B cell (primary cell): ENCODE data around the gene UBA1. TPM values are rescaled to one million over a fixed set of nuclear protein-coding genes. Genes with fewer than 3 reads are reported as not detected.

Experiments used
- ATAC-seq: fragments of 200-7000 bp; cut with Tn5 transposase; one replicate; pipeline ENCODE4 v1.10.0; 2021; ENCODE audit warnings: low read depth, mild to moderate bottlenecking, moderate number of reproducible peaks, moderate library complexity
- CTCF ChIA-PET: fragments of 350-600 bp; sonication (Branson Sonifier 250); formaldehyde crosslinking; loops from one replicate; lab custom pipeline; 2021; ENCODE audit warnings: antibody characterized with exemption, inconsistent platforms; lab: Charles Lee
- POLR2A ChIA-PET: fragments of 350-600 bp; sonication (Branson Sonifier 250); formaldehyde crosslinking; loops from one replicate; lab custom pipeline; 2021; ENCODE audit warnings: antibody characterized with exemption; lab: Charles Lee
- DNase-seq: peaks from one replicate; pipeline ENCODE4 v3.0.0; 2013
- H2AFZ ChIP-seq: 2 replicates; pipeline ENCODE4 v1.6.1; 2012; ENCODE audit warnings: mild to moderate bottlenecking, low read depth, low read length; ENCODE audit not compliant: insufficient read depth, poor library complexity, severe bottlenecking
- H3K27ac ChIP-seq, 2 donors: 1 replicate in 1 of 2; 2 replicates in 1 of 2; pipeline ENCODE4 v1.5.1; 2012 to 2013; ENCODE audit warnings: low read length in 2 of 2, mild to moderate bottlenecking in 2 of 2, moderate library complexity in 1 of 2
- H3K27me3 ChIP-seq, 4 experiments: fragments of 200-600 bp in 1 of 4; sonication (generic) in 1 of 4; replicated peaks in 1 of 4; 1 replicate in 2 of 4; 2 replicates in 2 of 4; pipeline versions ENCODE4 v1.6.1 to v1.7.0; 2013 to 2016; ENCODE audit warnings: low read length in 3 of 4, mild to moderate bottlenecking in 2 of 4, mixed read lengths in 1 of 4, moderate library complexity in 1 of 4; ENCODE audit not compliant: insufficient read depth in 4 of 4, control insufficient read depth in 3 of 4; ENCODE audit errors: control extremely low read depth in 1 of 4
- H3K36me3 ChIP-seq, 2 experiments: replicated peaks in 1 of 2; 1 replicate in 1 of 2; 2 replicates in 1 of 2; pipeline versions ENCODE4 v1.6.1 to v1.7.1; 2013; ENCODE audit warnings: low read length in 1 of 2; ENCODE audit not compliant: insufficient read depth in 2 of 2, control insufficient read depth in 1 of 2; ENCODE audit errors: control extremely low read depth in 1 of 2, extremely low read depth in 1 of 2
- H3K4me1 ChIP-seq, 2 donors: fragments of 200-600 bp in 1 of 2; sonication (generic) in 1 of 2; 1 replicate in 1 of 2; 2 replicates in 1 of 2; pipeline versions ENCODE4 v1.5.1 to v1.6.1; 2013 to 2017; ENCODE audit warnings: low read length in 2 of 2; ENCODE audit not compliant: control insufficient read depth in 2 of 2, insufficient read depth in 2 of 2
- H3K4me2 ChIP-seq: replicated peaks from 2 replicates; pipeline ENCODE3; 2012; ENCODE audit warnings: mild to moderate bottlenecking, low read depth, low read length; ENCODE audit not compliant: poor library complexity, severe bottlenecking
- H3K4me3 ChIP-seq, 5 experiments: fragments of 200-600 bp in 1 of 5; sonication (generic) in 1 of 5; 1 replicate in 3 of 5; 2 replicates in 2 of 5; pipeline versions ENCODE4 v1.5.1 to v1.7.0; 2011 to 2016; ENCODE audit warnings: low read length in 4 of 5, mild to moderate bottlenecking in 4 of 5, low read depth in 2 of 5, control low read depth in 1 of 5, moderate library complexity in 1 of 5; ENCODE audit not compliant: insufficient read depth in 1 of 5; ENCODE audit errors: control extremely low read depth in 1 of 5, extremely low read depth in 1 of 5
- H3K79me2 ChIP-seq: fragments of 200-600 bp; sonication (generic); one replicate; pipeline ENCODE4 v1.6.0; 2016; ENCODE audit warnings: low read length; ENCODE audit not compliant: control insufficient read depth, insufficient read depth
- H3K9ac ChIP-seq: fragments of 200-600 bp; sonication (generic); 2 replicates; pipeline ENCODE4 v1.6.1; 2017; ENCODE audit warnings: mild to moderate bottlenecking, low read length, moderate library complexity
- H3K9me3 ChIP-seq, 3 donors: one replicate each; pipeline versions ENCODE4 v1.6.1 to v1.7.1; 2013; ENCODE audit warnings: low read length in 2 of 3; ENCODE audit not compliant: control insufficient read depth in 2 of 3, insufficient read depth in 1 of 3; ENCODE audit errors: control extremely low read depth in 1 of 3
- H4K20me1 ChIP-seq: 2 replicates; pipeline ENCODE4 v1.6.0; 2012; ENCODE audit warnings: mild to moderate bottlenecking, low read length; ENCODE audit not compliant: insufficient read depth, control insufficient read depth, poor library complexity, severe bottlenecking
- H3K27ac Mint-ChIP-seq: one replicate; pipeline ENCODE4 v1.8.0; 2021; ENCODE audit warnings: mixed read lengths
- H3K27me3 Mint-ChIP-seq: one replicate; pipeline ENCODE4 v1.8.0; 2021; ENCODE audit warnings: mixed read lengths
- H3K4me1 Mint-ChIP-seq: one replicate; pipeline ENCODE4 v1.8.0; 2021; ENCODE audit warnings: mixed read lengths
- H3K4me3 Mint-ChIP-seq: one replicate; pipeline ENCODE4 v1.8.0; 2021; ENCODE audit warnings: mixed read lengths
- H3K9me3 Mint-ChIP-seq: one replicate; pipeline ENCODE4 v1.8.0; 2022; ENCODE audit warnings: mixed read lengths; ENCODE audit not compliant: insufficient read depth
- EZH2 ChIP-seq: IDR thresholded peaks from 2 replicates; pipeline ENCODE4 v1.6.1; 2012; ENCODE audit warnings: borderline replicate concordance, low read depth, mild to moderate bottlenecking, moderate library complexity, low read length; ENCODE audit not compliant: insufficient read depth, poor library complexity, severe bottlenecking
- WGBS: methylation state at CpG from one replicate; pipeline ENCODE4 v1.1.5; 2013; ENCODE audit warnings: missing lambda C conversion rate; ENCODE audit not compliant: insufficient coverage; 5-methylcytosine and 5-hydroxymethylcytosine counted together
- intact Hi-C: fragments of 100-400 bp; cut with micrococcal nuclease; formaldehyde crosslinking; loops from one replicate; pipeline ENCODE4 v1.10.0; 2022
- polyA plus RNA-seq: library from polyadenylated mRNA; depleted of rRNA; stranded (reverse); fragments of >200 nt; gene quantifications from 2 replicates; pipeline ENCODE4 v1.2.3, GENCODE V29; 2012
- total RNA-seq, 2 donors: library from RNA; stranded (reverse); fragments of 120-200 nt in 1 of 2; gene quantifications; 1 replicate in 1 of 2; 2 replicates in 1 of 2; pipeline versions ENCODE4 v1.2.3 to v1.2.4, GENCODE V29; 2013 to 2022
- TF ChIP-seq, protein P1 (sequence below): fragments of 200-600 bp; IDR thresholded peaks from one replicate; pipeline ENCODE4 v1.8.0; 2022; ENCODE audit warnings: antibody characterized with exemption, mild to moderate bottlenecking

UBA1 gene
- total and polyA plus RNA-seq, 2 donors (not counting 1 experiment from before 2014, with no cell fraction given): 166 to 211 TPM

DNA sequence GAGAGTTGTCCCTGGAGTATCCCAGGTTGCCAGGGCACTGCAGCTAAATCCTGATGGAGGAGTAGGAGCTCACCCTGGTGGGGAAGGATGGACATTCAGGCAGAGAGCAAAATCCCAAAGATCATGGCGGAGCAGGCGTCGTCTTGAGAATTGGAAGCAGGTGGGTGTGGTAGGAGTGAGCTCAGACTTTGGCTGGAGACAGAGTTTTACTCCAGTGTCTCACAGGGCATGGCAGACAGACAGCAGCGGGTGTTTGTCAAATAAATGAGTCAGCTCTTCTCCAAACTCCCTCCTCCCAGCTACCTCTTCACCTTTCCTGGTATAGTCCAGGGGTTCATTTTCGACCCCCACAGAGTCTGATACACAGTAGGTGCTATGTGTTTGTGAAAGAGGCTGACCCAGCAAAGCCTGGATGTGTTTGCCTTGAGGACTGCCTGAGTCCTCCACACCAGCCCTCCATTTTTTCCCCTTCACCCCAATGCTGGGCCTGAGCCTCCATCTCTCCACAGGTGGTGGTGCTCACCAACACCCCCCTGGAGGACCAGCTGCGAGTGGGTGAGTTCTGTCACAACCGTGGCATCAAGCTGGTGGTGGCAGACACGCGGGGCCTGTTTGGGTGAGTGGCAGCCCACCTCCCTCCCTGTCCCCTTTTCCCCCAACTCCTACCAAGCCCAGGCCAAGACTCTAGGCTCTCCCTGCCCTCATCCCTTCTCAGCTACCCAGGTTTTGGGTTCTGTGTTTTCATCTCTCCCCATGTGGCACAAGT lies 6.9 kb downstream of the UBA1 start:
- H2AFZ ChIP-seq: no peak overlapping the region
- H3K4me1 Mint-ChIP-seq: peaks cover 26% of the 10 kb centered on the region
- peaks cover 58% of the 10 kb centered on the region for H4K20me1 ChIP-seq
- TF ChIP-seq, protein P1, sequence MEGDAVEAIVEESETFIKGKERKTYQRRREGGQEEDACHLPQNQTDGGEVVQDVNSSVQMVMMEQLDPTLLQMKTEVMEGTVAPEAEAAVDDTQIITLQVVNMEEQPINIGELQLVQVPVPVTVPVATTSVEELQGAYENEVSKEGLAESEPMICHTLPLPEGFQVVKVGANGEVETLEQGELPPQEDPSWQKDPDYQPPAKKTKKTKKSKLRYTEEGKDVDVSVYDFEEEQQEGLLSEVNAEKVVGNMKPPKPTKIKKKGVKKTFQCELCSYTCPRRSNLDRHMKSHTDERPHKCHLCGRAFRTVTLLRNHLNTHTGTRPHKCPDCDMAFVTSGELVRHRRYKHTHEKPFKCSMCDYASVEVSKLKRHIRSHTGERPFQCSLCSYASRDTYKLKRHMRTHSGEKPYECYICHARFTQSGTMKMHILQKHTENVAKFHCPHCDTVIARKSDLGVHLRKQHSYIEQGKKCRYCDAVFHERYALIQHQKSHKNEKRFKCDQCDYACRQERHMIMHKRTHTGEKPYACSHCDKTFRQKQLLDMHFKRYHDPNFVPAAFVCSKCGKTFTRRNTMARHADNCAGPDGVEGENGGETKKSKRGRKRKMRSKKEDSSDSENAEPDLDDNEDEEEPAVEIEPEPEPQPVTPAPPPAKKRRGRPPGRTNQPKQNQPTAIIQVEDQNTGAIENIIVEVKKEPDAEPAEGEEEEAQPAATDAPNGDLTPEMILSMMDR: no peak
- no peak for TF ChIP-seq EZH2
- WGBS: no CpG with 5 or more reads among the region's 9 CpGs
- H3K27ac ChIP-seq: no peak overlapping the region
- POLR2A ChIA-PET: no interaction called here
- H3K79me2 ChIP-seq: peaks cover 48% of the 10 kb centered on the region
- no peaks in the 10 kb centered on the region for H3K27me3 ChIP-seq
- no peaks in the 10 kb centered on the region for H3K9me3 Mint-ChIP-seq
- H3K36me3 ChIP-seq: peaks cover 0 to 73% of the 10 kb centered on the region in 2 experiments
- no peaks in the 10 kb centered on the region for H3K27me3 Mint-ChIP-seq
- intact Hi-C loops: no loop called here
- no peak overlapping the region for H3K4me3 Mint-ChIP-seq
- no peak overlapping the region for H3K4me3 ChIP-seq
- CTCF ChIA-PET: no interaction called here
- ATAC-seq (no peak), DNase-seq (no peak)
- H3K4me2 ChIP-seq: no peak overlapping the region
- no peak overlapping the region for H3K9ac ChIP-seq
- no peak overlapping the region for H3K27ac Mint-ChIP-seq
- H3K9me3 ChIP-seq: no peaks in the 10 kb centered on the region
- peaks cover 20 to 22% of the 10 kb centered on the region in 2 donors for H3K4me1 ChIP-seq

DNA sequence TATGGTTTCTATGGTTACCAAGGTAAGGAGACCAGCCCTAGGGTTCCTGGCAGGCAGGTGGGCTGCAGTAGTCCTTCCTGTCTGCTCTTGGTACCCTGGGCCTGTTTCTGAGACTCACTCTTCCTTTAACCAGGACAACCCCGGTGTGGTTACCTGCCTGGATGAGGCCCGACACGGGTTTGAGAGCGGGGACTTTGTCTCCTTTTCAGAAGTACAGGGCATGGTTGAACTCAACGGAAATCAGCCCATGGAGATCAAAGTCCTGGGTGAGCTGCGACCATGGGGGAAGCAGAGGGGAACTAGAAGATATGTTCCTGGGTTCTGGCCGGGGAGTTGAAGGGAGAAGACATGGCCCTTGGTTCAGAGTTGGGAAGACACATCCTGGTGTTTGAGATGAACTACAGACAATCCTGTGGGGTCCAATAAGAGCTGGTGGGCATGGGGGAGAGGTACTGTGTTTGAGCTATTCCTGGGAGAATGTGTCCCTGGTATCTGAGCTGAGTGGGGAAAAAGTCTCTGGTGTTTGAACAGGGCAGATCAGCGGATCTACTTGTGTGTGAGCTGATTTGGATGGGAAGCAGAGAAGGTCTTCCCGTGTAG lies 7.8 kb downstream of the UBA1 start:
- Histone ChIP-seq H3K4me2 (no peak overlapping the region), H3K9ac (no peak overlapping the region), H4K20me1 (peaks cover 56% of the 10 kb centered on the region), H3K27ac (no peak overlapping the region), H3K9me3 (no peaks in the 10 kb centered on the region), H3K4me3 (no peak overlapping the region), H3K4me1 (peaks cover 11 to 14% of the 10 kb centered on the region in 2 donors), H3K27me3 (no peaks in the 10 kb centered on the region), H2AFZ (no peak overlapping the region), H3K79me2 (peaks cover 39% of the 10 kb centered on the region), H3K36me3 (peaks cover 0 to 69% of the 10 kb centered on the region in 2 experiments)
- DNase-seq (no peak), ATAC-seq (no peak)
- intact Hi-C loops: no loop called here
- Mint-ChIP-seq H3K27me3 (no peaks in the 10 kb centered on the region), H3K4me3 (no peak overlapping the region), H3K9me3 (no peaks in the 10 kb centered on the region), H3K4me1 (peaks cover 17% of the 10 kb centered on the region), H3K27ac (no peak overlapping the region)
- ChIA-PET CTCF (no interaction called here), POLR2A (interaction anchor here (0.6 kb wide), 1 partner anchor 118 kb away, joined by 3 read pairs; no protein-coding TSS in a partner anchor)
- 100% methylated on average over 1 of the region's 9 CpGs for WGBS
- TF ChIP-seq, protein P1: no peak
- TF ChIP-seq EZH2: no peak
